RWPE2 (cell line): ENCODE results near the gene APIP.

Experiments
- ATAC-seq: fragments of 200-7000 bp; cut with Tn5 transposase; 3 replicates; pipeline ENCODE4 v1.9.1; 2021; ENCODE audit warnings: low read depth
- DNase-seq: peaks from one replicate; pipeline ENCODE4 v3.0.0-alpha.2; 2020; ENCODE audit warnings: low spot score
- H3K27ac ChIP-seq: fragments of 450-650 bp; 2 replicates; pipeline ENCODE4 v1.5.1; 2017; ENCODE audit warnings: mild to moderate bottlenecking; ENCODE audit not compliant: poor library complexity, severe bottlenecking
- H3K27me3 ChIP-seq: fragments of 250-450 bp; sonication (Bioruptor Pico); 2 replicates; pipeline ENCODE4 v1.5.1; 2021; ENCODE audit warnings: mild to moderate bottlenecking, moderate library complexity; ENCODE audit not compliant: insufficient read depth, poor library complexity, severe bottlenecking
- H3K36me3 ChIP-seq: fragments of 250-450 bp; sonication (Bioruptor Pico); 2 replicates; pipeline ENCODE4 v1.5.1; 2020; ENCODE audit warnings: low read depth, mild to moderate bottlenecking, moderate library complexity
- H3K4me1 ChIP-seq: fragments of 250-450 bp; sonication (Bioruptor Pico); 2 replicates; pipeline ENCODE4 v1.5.1; 2021; ENCODE audit warnings: mild to moderate bottlenecking, moderate library complexity; ENCODE audit not compliant: insufficient read depth, poor library complexity, severe bottlenecking
- H3K4me3 ChIP-seq: fragments of 250-450 bp; sonication (Bioruptor Pico); 2 replicates; pipeline ENCODE4 v1.5.1; 2021; ENCODE audit warnings: mild to moderate bottlenecking, moderate library complexity; ENCODE audit not compliant: severe bottlenecking
- H3K9me3 ChIP-seq: fragments of 250-450 bp; sonication (Bioruptor Pico); 2 replicates; pipeline ENCODE4 v1.5.1; 2021; ENCODE audit warnings: mild to moderate bottlenecking, moderate library complexity; ENCODE audit not compliant: severe bottlenecking
- TF ChIP-seq, protein P1 (sequence below): fragments of 450-650 bp; IDR thresholded peaks from one replicate; pipeline ENCODE4 v1.5.1; 2017; ENCODE audit warnings: mild to moderate bottlenecking, moderate library complexity; ENCODE audit not compliant: poor library complexity, severe bottlenecking

APIP gene

DNA sequence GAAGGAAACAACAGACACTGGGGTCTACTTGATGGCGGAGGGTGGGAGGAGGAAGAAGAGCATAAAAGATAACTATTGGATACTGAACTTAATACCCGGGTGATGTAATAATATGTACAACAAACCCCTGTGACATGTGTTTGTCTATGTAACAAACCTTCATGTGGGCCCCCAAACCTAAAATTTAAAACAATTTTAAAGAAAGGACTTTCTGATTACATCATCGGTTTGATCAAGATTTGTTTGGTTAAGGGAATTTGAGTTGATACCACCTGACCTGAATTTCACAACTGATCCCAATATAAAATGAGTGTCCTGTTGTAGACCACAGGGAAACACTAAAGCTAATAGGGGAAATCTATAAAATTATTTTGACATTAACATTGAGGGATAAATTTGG lies 34.3 kb downstream of the APIP start:
- Histone ChIP-seq H3K36me3 (peaks cover 19% of the 10 kb centered on the region), H3K4me1 (no peaks in the 10 kb centered on the region), H3K27ac (no peak overlapping the region), H3K9me3 (no peaks in the 10 kb centered on the region), H3K27me3 (no peaks in the 10 kb centered on the region), H3K4me3 (no peak overlapping the region)
- TF ChIP-seq, protein P1, sequence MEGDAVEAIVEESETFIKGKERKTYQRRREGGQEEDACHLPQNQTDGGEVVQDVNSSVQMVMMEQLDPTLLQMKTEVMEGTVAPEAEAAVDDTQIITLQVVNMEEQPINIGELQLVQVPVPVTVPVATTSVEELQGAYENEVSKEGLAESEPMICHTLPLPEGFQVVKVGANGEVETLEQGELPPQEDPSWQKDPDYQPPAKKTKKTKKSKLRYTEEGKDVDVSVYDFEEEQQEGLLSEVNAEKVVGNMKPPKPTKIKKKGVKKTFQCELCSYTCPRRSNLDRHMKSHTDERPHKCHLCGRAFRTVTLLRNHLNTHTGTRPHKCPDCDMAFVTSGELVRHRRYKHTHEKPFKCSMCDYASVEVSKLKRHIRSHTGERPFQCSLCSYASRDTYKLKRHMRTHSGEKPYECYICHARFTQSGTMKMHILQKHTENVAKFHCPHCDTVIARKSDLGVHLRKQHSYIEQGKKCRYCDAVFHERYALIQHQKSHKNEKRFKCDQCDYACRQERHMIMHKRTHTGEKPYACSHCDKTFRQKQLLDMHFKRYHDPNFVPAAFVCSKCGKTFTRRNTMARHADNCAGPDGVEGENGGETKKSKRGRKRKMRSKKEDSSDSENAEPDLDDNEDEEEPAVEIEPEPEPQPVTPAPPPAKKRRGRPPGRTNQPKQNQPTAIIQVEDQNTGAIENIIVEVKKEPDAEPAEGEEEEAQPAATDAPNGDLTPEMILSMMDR: no peak
- DNase-seq: no peak
- no peak for ATAC-seq

DNA sequence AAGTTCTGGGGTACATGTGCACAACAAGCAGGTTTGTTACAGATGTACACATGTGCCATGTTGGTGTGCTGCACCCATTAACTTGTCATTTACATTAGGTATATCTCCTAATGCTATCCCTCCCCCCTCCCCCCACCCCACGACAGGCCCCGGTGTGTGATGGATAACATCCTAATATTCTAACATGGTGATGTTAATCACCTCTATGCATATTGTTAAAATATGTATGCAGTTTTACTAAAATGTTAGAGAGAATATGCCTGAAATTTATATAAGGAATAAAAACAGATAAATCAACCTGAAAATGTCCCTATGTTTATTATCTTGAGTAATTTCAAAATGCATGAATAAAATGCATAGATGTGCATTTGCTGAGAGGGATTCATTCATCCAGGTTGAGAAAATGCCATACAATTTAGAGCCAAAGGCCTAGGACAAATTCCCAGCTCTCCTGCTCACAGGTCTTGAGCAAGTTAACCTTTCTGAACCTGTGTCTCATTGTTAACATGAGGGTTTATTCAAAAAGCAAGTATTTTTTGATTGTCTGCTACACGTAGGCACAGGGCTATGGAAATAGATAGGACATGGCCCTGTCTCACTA lies 38.7 kb downstream of the APIP start:
- ATAC-seq: no peak
- H3K36me3 ChIP-seq: peaks cover 5% of the 10 kb centered on the region
- no peaks in the 10 kb centered on the region for H3K27me3 ChIP-seq
- no peak overlapping the region for H3K4me3 ChIP-seq
- TF ChIP-seq, protein P1: no peak
- H3K9me3 ChIP-seq: no peaks in the 10 kb centered on the region
- H3K27ac ChIP-seq: no peak overlapping the region
- no peaks in the 10 kb centered on the region for H3K4me1 ChIP-seq
- no peak for DNase-seq

DNA sequence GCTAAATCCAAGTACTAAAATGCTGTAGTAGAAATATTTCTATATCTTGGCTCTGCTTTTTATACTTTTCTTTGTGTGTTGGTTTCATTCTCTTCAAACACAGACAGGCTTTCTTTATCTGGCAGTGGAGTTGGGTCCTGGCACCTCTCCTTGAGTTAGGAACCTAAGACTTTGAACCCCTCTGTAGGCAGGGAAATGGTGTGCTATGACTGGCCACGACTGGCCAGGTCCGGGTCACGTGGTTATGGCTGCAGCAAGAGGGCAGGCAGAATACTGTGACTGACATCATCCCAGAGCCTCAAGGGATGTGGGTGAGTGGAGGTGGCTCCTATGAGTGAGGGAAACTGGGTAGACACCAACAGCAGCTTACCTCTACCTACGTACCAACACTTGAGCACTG lies 42.0 kb downstream of the APIP start:
- Histone ChIP-seq H3K4me1 (no peaks in the 10 kb centered on the region), H3K9me3 (no peaks in the 10 kb centered on the region), H3K4me3 (no peak overlapping the region), H3K36me3 (no peaks in the 10 kb centered on the region), H3K27me3 (no peaks in the 10 kb centered on the region), H3K27ac (no peak overlapping the region)
- ATAC-seq: no peak
- TF ChIP-seq, protein P1: no peak
- DNase-seq: no peak

DNA sequence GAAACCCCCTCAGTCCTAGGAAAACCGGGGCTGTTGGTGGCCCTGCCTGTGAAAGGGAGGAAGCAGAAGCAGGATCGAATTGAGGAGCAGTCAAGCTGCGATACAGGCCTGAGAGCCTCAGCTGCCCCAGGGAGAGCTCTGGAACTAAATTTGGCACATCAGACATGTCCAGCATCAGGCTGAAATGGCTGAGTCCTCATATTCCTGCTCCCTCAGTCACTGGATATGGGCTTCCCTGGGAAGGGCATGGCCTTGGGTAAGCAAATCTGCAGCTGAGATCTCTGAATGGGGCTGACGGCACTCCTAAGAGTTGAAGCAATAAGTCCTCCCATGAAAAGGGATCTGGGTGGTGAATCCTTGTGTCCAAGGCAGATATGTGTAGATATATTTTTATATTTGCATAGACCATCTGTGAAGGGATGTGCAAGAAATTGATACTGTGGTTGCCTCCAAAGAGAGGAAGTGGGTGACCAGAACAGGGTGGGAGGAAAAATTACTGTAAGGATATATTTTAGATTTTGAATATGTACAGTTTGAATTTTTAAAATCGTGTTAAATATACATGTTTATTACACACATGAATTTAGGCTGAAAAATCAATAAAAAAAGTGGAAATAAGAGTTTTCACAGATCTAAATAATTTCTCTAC lies 45.5 kb downstream of the APIP start:
- ATAC-seq: no peak
- no peak overlapping the region for H3K4me3 ChIP-seq

More for the DNA sequence above, 45.5 kb downstream of the APIP start:
- Histone ChIP-seq H3K4me1 (no peaks in the 10 kb centered on the region), H3K36me3 (no peaks in the 10 kb centered on the region), H3K27ac (no peak overlapping the region), H3K9me3 (no peaks in the 10 kb centered on the region), H3K27me3 (no peaks in the 10 kb centered on the region)
- DNase-seq: no peak
- TF ChIP-seq, protein P1: no peak
